ENCODE measurements around the gene GP1BA.

GP1BA gene

DNA sequence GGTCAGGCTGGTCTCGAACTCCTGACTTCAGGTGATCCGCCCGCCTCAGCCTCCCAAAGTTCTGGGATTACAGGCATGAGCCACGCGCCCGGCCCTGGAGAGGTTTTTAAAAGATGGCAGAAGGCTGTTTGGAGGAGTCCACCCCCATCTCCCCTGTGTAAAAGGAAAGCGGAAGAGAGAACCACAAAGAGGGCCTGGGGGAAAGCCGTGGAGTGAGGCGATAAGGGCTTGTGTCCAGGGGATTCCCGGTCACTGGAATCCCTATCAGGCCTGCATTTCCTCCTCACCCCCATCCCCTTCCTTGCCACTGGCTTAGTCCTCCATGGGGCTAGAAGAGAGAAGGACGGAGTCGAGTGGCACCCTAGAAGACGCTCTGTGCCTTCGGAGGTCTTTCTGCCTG is at the start of gene GP1BA:
TSS of gene GP1BA (plus strand) at position 315 of the 400 bp plus-strand sequence. CDS start 328 bp downstream, outside the sequence.
- DNase-seq = no peak

- no peak for DNase-seq
Observed at GRCh38 chr17:4884489-4884888, 47.6 kb upstream of the GP1BA start.

- DNase-seq = no peak
Observed at GRCh38 chr17:4886830-4887229, 45.2 kb upstream of the GP1BA start.

GRCh38 chr17:4887581-4887980 is 44.5 kb upstream of the GP1BA start:
- no peak for DNase-seq

- no peak for DNase-seq
Observed at GRCh38 chr17:4891411-4892410, 40.4 kb upstream of the GP1BA start.

DNA sequence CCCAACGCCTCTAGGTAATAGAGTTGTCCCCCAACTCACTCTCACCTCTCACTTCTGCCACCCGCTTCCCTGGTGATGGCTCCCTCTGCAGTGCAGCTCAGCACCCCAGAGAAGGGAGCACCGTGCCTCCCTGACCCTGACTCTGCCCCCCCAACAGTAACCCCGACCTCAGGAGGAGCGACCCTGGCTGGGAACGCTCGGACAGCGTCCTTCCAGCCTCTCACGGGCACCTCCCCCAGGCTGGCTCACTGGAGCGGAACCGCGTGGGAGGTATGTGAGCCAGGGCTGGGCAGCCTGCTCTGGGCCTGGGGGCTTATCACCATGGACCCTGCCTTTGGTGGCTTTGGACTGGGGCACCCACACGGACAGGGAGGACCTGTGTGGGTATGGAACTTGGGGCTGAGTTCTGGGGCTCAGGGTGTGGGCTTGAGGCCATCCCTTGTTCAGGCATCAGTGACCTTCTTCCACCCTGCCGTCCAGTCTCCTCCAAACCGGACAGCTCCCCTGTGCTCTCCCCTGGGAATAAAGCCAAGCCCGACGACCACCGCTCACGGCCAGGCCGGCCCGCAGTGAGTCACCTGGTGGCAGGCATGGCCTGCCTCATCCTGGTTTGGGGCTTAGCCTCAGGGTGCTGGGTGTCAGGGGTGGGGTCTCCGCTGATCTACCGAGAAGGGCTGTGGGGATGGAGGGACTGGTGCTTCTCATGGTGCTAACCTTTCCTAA is 39.4 kb upstream of the GP1BA start:
- no peak for DNase-seq

- DNase-seq = no peak
Observed at GRCh38 chr17:4893272-4893671, 38.8 kb upstream of the GP1BA start.

- no peak for DNase-seq
Observed at GRCh38 chr17:4893721-4894560, 38.1 kb upstream of the GP1BA start.

DNA sequence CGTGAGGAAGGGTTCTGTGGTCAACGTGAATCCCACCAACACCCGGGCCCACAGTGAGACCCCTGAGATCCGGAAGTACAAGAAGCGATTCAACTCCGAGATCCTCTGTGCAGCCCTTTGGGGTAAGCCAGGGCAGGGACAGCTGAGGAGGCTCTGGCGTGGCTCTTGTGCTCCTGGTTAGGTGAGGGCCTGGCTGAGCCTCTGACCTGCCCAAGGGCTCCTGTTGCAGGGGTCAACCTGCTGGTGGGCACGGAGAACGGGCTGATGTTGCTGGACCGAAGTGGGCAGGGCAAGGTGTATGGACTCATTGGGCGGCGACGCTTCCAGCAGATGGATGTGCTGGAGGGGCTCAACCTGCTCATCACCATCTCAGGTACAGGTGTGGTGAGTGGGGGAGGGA is 37.0 kb upstream of the GP1BA start:
- no peak for DNase-seq

- no peak for DNase-seq
Observed at GRCh38 chr17:4895657-4896331, 36.3 kb upstream of the GP1BA start.

DNA sequence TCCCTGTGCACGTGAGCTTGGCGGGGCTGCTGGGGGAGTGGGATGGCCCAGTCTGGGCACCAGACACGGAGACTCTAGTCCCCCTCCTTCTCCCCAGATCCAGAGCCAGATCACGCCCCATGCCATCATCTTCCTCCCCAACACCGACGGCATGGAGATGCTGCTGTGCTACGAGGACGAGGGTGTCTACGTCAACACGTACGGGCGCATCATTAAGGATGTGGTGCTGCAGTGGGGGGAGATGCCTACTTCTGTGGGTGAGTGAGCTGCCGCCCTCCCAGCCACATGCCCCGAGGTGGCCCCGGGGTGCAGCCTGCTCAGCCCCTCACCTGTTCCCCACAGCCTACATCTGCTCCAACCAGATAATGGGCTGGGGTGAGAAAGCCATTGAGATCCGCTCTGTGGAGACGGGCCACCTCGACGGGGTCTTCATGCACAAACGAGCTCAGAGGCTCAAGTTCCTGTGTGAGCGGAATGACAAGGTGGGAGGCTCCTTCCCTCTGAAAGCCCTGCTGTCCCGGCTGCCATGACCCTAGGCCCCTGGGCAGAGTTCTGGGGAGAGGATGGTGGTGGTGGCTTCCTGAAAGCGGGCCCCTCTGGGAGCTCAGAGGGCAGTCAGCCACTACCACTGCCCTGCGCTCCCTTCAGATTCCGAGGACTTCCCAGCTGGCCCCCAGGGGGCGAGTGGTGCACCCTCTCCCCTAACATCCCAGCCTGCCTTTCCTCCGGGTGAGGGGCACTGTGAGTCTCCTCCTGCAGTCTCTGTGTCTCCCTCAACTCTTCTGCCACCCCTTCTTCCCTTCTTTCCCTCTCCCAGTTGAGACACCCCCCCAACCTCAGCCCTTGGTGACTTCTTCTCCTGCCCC is 35.5 kb upstream of the GP1BA start:
- DNase-seq = no peak

GRCh38 chr17:4897198-4897687 is 34.8 kb upstream of the GP1BA start:
- no peak for DNase-seq

DNA sequence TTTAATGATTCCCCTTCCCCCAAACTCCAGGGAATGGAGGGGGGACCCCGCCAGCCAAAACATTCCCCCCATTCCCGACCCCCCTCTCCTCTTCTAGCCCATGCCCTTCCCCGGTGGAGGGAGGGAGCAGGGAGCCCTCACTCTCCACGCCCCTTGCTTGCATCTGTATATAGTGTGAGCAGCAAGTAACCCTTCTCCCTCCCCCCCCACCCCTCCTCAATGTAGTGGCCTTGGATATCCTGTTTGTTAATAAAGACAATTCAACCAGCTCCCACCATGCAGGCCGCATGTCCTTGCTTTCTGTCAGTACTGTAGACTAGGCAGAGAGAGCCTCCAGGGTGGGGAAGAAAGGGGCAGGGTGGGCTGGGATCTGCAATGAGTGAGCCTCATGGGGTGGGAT is 34.3 kb upstream of the GP1BA start:
- DNase-seq = no peak

GRCh38 chr17:4898351-4898750 is 33.7 kb upstream of the GP1BA start:
- no peak for DNase-seq

DNA sequence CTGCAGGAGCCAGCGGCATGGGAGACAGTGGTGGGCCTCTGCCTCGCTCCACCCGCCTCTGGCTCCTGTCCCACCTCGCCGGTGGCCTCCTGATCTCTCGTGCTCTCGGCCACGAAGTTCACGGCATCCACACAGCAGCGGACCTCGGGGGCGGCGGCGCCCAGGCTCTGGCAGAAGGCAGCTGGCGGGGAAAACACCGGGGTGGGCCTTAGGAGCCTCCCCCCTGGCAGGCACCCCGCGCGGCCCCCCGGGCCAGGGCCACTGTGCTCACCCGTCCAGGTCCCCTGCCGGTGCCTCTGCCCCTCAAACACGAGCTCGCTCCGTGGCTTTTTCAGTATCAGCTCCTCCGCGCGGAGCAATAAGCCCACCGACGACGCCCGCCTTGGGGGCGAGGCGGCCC is 33.1 kb upstream of the GP1BA start:
- no peak for DNase-seq

DNA sequence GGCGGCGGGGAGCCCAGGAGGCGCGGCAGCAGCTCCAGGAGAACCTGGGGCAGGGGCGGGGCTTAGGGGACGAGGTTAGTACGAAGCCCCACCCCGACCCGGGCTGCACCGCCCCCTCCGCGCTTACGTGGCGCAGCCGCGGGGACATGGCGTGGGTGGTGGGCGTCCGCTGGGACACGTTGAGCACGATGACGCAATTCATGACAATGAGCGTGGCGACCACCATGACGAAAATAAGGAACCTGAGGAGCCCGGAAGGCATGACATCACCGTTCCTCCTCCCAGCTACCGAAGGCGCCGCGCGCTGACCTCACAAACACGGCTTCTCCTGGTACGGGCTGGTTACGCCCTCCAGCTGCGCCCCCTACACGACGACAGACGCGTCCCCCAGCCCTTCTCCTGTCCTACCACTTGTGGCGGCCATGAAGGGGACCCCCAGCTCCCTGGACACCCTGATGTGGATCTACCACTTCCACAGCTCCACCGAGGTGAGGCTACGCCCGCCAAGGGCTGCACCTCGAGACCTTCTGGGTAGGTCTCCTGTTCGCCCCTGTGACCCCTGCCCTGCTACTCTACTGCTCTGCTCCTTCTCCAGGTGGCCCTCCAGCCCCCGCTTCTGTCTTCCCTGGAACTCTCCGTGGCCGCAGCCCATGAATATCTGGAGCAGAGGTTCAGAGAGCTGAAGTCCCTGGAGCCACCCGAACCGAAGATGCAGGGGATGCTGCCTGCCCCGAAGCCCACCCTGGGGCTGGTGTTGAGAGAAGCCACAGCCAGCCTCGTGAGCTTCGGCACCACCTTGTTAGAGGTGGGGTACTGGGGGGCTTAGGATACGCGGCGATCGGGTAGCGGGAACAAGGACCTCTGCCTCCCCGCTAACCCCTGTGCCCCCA is 32.5 kb upstream of the GP1BA start, which contains the start of gene C17orf107:
TSS of gene C17orf107 (plus strand) at position 196 of the 890 bp plus-strand sequence. CDS start at position 423, 227 bp downstream.
- peak; percentile 86 for DNase-seq

- DNase-seq = peak; percentile 62
Observed at GRCh38 chr17:4900231-4901107, 31.6 kb upstream of the GP1BA start.

- DNase-seq = no peak
Observed at GRCh38 chr17:4901108-4901647, 30.9 kb upstream of the GP1BA start.

Measured in activated CD4-positive, alpha-beta T cell treated with anti-CD3 and anti-CD28 coated beads, Interleukin-10, Interleukin-2, amounts not matched to agents 100 ng/mL and 50 ng/mL, durations not matched to agents 16 hours and 8 hours (primary cell).